HG03045 (cell line): Measurements from ENCODE around the gene FAM229A.

Experiments used
- ATAC-seq: cut with Tn5 transposase; IDR thresholded peaks from one replicate; pipeline ENCODE4 v1.9.1; 2021; ENCODE audit warnings: mild to moderate bottlenecking, moderate library complexity; ENCODE audit not compliant: unreplicated experiment

Gene FAM229A

DNA sequence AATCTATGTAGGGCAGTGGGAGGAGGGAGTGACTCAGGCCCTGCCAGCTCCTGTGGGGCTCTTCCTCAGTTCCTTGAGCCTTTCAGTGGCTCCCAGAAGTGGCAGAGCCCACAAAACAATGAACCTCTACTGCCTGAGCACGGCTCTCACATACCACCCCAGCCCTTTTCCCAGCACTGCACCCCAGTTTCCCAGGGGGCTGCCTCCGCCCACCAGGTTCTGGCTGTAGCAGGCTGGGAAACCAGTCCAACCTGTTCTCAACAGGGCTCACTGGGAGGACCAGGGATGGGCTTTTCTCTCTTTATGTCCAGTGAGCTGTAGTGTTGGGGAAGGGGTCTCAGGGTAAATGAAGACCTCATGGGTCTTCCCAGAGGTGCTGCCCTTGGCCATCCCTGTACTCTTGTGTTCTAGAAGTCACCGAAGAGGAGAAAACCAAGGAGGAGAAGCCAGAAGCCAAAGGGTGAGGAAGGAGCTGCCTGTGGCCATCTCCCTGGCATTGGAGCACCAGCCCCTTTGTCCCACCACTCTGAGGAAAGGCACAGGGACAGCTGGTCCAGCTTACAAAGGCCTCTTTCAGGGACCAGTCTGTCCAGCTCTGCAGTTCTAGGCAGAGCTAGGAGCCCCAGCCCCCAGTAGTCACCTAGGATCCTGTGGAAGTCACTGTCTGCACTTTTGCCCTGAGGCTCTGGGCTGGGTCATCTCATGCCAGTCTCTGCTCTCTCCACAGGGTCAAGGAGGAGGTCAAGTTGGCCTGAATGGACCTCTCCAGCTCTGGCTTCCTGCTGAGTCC, 29.8 kb downstream of the FAM229A start:
- ATAC-seq = no peak

DNA sequence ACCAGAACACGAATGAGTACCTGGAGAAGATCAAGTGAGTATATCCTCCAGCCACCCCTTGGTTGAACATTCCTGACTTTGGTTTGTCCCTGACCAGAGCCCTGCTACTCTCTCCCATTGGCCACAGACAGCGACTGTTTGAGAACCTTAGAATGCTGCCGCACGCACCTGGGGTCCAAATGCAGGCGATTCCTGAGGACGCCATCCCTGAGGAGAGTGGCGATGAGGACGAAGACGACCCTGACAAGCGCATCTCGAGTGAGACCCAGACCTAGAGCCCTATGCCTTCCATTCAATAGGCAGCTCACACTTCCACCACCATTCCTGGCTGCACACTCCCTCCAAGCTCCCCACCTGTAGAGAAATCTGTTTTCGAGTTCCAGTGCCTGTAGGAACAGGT, 30.7 kb downstream of the FAM229A start:
- ATAC-seq = no peak

GRCh38 chr1:32330558-32331151, 31.6 kb downstream of the FAM229A start:
- ATAC-seq = no peak

- no peak for ATAC-seq
Observed at GRCh38 chr1:32329931-32330466, 32.3 kb downstream of the FAM229A start.

DNA sequence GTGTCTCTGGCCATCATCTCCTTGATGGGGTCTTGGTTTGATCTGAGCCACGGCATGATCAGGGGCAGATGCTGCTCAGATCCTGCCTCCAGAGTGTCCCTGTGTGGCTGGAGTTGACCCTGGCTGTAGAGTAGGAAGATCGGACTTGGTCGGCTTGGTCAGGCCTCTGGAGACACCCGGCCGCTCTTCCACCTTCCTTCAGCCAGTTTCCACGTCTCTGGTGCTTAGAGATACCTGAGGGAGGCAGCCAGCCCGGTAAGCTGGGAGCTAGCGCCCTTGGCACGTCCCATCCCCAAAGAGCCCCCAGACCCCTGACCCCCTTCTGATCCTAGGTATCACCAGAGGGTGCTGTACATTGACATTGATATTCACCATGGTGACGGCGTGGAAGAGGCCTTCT, 35.1 kb downstream of the FAM229A start:
- no peak for ATAC-seq

- no peak for ATAC-seq
Observed at GRCh38 chr1:32321712-32322291, 40.5 kb downstream of the FAM229A start.

DNA sequence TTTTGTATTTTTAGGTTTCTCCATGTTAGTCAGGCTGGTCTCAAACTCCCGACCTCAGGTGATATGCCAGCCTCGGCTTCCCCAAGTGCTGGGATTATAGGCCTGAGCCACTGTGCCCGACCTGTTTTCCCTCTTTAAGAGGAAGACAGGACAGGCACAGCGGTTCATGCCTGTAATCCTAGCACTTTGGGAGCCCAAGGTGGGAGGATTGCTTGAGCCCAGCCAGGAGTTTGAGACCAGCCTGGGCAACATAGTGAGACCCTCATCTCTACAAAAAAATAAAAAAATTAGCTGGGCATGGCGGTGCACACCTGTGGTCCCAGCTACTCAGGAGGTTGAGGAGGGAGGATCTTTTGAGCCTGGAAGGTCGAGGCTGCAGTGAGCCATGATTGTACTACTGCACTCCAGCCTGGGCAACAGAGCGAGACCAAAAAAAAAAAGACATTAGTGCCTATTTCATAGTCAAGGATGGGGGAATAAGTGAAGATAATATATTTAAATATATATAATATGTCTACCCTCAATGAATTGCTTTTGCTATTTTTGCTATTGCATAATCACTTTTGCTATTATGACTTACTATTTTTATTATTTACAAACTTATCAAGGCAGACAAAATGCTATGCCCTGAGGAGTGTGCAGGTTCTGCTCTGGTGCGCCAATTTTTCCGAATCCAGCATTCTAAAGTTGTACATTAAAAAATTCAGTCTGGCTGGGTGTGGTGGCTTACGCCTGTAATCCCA, 44.0 kb downstream of the FAM229A start:
- no peak for ATAC-seq

GRCh38 chr1:32316903-32317277, 45.4 kb downstream of the FAM229A start:
- ATAC-seq = no peak

DNA sequence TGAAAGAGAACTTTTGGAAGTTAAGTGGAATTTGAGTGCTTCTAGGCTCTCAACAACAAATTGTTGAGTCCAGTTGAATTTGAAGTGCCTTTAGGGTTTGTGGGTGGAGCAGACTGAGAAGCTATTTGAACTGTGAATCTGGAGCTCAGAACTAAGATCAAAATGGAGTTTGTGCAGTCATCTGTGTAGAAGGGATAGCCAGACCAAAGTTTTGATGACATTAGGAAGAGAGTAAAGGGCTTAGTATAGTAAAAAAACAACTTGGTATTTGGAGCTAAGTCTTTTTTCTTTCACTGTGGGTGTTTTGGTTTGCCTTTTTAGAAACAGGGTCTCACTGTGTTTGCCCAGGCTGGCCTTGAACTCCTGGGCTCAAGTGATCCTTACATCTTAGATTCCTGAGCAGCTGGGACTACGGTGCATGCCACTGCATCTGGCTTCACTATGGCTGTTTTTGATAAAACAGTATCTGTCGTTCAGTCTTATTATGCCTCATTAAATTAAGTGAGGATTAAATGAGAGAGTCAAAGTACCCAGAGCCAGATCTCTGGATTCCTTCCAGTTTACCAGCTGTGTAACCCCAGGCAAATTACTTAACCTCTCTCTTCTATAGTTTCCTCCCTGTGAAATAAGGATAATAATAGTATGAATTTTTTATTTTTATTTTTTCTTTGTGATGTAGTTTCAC, 50.4 kb downstream of the FAM229A start:
- no peak for ATAC-seq
